Skeletal muscle cell (primary cell): ENCODE measurements around the gene ERCC1.

Experiments used
- DNase-seq: peaks from one replicate; pipeline ENCODE4 v3.0.0-alpha.2; 2010; ENCODE audit warnings: low read depth
- H3K4me3 ChIP-seq: 2 replicates; pipeline ENCODE4 v1.5.1; 2011; ENCODE audit warnings: low read depth, mild to moderate bottlenecking, control low read depth, low read length, moderate library complexity

Gene ERCC1

DNA sequence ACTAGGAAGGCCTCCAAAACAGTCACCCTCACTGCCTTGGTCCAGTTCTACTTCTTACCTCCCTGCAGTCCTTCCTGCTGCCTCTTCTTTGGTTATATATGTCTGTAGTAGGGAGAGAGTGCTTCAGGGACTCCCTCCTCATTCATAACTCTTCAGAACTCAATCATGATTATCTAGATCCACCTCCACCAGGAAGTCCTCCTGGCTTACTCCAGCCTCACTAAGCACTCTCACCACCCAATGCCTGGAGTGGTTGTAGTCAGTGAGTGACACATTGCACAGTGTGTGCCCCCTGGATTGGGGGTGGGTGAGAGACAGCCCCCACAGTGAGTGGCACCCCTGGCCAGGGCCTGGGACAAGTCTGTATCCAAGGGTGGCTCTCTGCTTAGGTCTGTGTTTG, 34.1 kb upstream of the ERCC1 start:
- DNase-seq, result no peak

GRCh38 chr19:45456500-45456815, 32.7 kb upstream of the ERCC1 start:
- no peak overlapping the region for H3K4me3 ChIP-seq
- DNase-seq, result no peak

More for the DNA sequence above, 34.1 kb upstream of the ERCC1 start:
- no peak overlapping the region for H3K4me3 ChIP-seq

- DNase-seq, result peak; percentile 96
- peak overlapping the region; percentile 1 for H3K4me3 ChIP-seq
Measured at GRCh38 chr19:45455707-45456499, 32.2 kb upstream of the ERCC1 start.

DNA sequence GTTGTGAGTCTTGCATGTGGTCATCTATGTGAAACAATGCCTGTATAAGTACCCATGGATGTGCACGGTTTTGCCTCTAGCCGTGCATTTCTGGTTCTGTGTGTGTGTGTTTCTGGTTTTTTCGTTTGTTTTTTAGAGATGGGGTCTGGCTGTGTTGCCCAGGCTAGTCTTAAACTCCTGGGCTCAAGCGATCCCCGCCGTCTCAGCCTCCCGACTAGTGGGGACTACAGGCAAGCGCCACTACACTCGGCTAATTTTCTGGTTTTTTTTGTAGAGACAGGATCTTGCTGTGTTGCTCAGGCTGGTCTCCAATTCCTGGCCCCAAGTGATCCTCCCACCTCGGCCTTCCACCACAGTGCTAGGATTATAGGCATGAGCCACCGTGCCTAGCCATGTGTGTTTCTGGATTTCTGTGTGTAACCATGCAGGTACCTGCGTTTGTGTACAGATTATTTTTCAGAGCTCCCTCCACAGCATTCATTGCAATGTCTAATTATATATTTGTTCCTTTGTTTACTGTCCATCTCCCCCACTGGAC, 28.2 kb upstream of the ERCC1 start:
- H3K4me3 ChIP-seq, result no peak overlapping the region
- no peak for DNase-seq

DNA sequence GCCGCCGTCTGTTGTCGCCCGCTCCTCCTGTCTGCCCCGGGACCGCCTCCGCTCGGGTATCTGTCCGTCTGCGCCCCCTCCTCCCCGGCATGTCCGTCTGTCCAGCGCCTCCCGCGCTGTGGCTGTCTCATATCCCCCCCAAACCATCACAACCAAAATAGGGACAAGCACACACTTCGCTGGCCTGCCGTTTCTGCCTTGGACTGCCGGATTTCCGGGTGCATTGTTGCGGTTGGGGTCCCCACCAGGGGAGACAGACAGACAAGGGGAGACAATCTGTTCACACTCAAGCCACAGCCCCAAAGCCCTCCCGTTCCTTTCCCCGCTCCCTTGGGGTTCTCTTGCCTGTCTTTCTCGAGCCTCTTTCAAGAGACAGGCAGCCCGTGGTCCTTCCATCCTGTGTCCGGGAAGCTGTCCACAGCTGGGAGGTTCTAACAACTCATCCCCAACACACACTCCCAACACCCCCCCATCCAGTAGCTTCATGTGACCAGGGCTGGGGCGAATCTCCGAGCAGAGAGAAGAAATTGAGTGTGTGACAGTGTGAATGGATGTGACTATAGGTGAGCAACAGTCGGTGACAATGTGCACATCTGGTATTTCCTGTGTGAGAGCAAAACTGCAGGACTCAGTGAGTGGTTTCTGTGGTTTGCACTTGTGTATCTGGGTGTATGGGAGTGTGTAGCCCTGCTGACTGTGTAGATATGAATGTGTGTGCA, 27.6 kb upstream of the ERCC1 start:
- H3K4me3 ChIP-seq, result peak overlapping the region; percentile 61
- no peak for DNase-seq

- H3K4me3 ChIP-seq, result peak overlapping the region; percentile 61
- DNase-seq, result no peak
Measured at GRCh38 chr19:45450012-45450333, 26.3 kb upstream of the ERCC1 start.

DNA sequence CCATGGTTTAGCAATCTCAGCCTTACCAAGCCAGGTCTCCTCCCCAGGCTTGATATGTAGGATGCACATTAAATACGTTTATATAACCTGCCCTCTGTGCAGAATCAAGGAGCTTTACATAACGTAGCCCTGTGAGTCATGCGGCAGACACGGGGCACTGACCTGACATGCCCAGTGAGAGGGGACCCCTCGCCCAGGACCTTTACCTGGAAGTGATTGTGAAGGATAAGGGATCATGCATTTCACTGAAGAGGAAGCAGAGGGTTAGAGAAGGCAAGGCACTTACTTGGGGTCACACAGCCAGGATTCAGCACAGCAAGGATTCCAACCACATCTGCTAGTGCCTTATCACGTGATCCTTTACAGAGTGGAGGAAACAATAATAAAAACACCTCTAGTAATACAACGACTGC, 25.2 kb upstream of the ERCC1 start:
- DNase-seq, result no peak
- H3K4me3 ChIP-seq, result no peak overlapping the region

DNA sequence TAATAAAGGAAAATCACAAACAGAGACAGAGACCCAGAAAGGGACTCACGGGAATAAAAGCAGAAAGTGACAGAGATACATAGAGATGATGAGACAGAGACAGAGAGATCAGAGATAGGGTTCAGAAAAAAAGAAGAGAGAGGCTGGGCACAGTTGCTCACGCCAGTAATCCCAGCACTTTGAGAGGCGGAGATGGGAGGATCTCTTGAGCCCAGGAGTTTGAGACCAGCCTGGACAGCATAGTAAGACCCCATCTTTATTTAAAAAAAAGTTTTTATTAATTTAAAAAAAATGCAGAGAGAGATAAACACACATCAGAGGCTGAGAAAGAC, 24.7 kb upstream of the ERCC1 start:
- no peak for DNase-seq
- no peak overlapping the region for H3K4me3 ChIP-seq

DNA sequence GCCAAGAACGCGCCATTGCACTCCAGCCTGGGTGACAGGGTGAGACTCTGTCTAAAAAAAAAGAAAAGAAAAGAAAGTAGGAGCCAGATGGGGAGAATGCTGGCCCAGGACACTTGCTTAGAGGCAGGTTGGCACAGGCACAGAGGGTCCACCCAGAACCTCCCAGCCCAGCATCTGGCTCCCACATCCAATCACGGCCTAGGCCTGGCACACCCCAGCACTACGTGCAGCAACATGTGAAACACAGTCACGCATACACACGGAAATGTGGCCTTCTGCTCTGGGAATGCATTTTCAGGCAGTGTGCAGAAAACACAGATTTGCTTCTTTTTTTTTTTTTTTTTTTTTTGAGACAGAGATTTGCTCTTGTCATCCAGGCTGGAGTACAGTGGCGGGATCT, 23.2 kb upstream of the ERCC1 start:
- H3K4me3 ChIP-seq, result no peak overlapping the region
- DNase-seq, result no peak

GRCh38 chr19:45446295-45446694, 22.6 kb upstream of the ERCC1 start:
- H3K4me3 ChIP-seq, result no peak overlapping the region
- no peak for DNase-seq

DNA sequence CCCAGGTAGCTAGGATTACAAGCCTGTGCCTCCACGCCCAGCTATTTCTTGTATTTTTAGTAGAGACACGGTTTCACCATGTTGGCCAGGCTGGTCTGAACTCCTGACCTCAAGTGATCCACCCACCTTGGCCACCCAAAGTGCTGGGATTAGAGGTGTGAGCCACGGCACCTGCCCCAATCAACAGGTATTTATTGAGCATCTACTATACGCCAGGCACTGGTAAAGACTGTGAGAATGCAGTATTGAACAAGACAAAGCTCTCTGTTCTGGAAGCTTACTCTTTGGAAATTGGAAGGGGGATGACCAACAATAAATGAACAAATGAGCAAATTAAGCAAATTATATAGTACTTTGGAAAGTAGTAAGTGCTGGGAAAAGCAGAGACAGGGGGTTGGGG, 21.4 kb upstream of the ERCC1 start:
- H3K4me3 ChIP-seq, result no peak overlapping the region
- DNase-seq, result no peak

DNA sequence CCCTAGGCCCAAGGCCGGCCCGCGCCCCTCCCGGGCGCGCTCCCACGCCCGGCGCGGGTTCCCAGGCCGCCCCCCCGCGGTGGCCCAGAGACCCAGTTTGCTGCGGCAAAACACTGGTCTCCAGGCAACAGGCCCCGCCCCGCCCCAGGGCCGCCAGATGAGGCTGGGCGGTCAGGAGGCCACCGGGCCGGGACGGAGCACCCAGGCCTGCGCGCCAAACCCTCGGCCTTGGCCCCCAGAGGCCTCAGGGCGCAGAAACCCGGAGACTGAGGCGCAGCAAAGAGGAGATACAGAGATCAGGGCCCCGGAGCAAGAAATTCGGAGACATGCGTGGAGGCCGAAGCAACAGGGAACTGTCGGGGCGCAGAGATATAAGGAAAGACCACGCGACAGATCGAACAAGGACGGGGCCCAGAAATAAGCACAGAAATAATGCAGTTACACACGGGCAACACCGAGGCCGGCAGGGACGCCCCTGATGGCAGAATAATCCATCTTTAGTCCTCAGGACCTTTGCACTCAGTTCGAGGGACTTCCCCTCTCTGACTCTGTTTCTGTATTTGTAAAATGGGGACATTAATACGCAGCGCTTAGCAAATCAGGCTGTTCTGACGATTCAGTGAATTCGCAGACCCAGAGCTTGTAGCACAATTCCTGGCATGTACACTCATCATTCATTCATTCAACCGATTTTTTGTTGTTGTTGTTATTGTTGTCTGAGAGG, 20.8 kb upstream of the ERCC1 start:
- DNase-seq, result no peak
- no peak overlapping the region for H3K4me3 ChIP-seq

- DNase-seq, result peak; percentile 36
- peak overlapping the region; percentile 39 for H3K4me3 ChIP-seq
Measured at GRCh38 chr19:45443462-45444317, 20.0 kb upstream of the ERCC1 start.

DNA sequence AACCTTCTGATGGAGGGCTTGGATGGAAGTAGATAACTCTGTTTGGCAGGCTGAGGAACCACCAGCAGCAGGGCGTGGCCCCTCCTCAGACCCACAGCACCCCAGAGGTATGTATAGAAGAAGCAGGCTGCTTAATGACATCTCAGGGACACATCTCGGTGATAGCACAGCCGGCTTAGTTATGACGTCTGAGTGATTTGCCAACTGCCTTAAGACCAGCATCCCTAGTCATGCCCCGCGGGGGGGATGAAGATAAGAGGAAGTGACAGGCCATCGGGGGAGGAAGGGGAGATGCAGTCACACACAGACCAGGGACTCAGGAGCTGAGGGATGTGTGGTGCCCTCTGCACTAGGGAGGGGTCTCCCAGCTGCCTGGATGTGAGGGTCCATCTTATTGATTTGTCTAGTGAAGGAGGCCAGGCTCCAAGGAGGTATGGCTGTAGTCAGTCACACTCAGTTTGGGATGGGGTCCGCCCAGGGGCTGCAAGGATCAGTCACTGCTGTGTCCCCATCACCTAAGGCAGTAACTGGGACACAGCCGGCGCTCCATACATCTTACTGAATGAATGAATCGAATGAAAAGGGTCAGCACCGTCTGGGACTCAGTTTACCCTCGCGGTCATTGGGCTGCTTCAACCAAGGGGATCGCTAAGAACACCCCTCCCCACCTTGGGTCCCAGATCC, 19.2 kb upstream of the ERCC1 start:
- peak overlapping the region; percentile 39 for H3K4me3 ChIP-seq
- DNase-seq, result no peak

GRCh38 chr19:45442408-45442777, 18.7 kb upstream of the ERCC1 start:
- no peak for DNase-seq
- no peak overlapping the region for H3K4me3 ChIP-seq

DNA sequence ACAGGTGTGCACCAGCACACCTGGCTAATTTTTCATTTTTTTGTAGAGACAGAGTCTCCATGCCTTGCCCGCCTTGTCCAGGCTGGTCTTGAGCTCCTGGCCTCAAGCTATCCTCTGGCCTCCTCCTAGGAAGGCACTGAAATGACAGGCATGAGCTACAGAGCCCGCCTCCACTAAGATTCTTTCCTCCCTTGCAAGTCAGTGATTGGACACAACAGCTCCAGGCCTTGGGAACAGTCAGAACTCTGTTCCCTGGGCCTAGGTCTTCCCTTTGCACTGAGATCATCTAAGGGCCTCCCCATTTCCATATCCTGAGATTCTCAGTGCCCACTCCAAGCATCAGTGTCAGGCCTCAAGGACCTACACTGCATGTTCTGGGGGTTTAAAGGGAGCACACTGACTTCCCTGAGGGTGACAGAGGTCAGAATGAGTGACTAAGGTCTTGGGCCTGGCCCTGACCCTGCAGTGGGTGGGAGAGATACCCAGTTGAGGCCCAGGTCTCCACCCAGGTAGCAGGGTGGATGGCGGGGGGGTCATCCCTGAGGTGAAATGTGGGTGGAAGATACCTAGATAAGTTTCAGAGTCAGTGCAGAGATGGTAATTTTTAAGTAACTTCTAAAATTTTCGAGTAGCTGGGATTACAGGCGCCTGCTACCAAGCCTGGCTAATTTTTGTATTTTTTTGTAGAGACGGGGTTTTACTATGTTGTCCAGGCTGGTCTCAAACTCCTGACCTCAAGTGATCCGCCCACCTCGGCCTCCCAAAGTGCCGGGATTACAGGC, 17.3 kb upstream of the ERCC1 start:
- no peak for DNase-seq
- no peak overlapping the region for H3K4me3 ChIP-seq

DNA sequence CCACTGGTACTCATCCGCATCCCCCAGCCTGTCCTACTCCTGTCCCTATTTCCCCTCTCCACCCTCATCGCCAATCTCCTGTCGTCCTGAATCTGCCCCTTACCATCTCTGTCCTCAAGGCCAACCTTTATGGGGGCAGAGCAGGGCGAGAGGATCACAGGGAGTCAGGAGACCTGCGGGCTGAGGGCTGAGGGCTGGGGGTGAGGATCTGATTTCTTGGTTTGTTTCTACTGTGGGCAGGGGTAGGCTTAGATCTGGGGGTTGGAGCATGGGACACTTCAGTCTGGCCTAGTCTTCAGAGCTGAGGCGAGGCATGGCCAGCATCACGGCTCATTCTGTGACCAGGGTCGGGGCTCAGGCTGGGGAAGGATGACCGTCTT, 16.5 kb upstream of the ERCC1 start:
- H3K4me3 ChIP-seq, result peak overlapping the region; percentile 59
- no peak for DNase-seq

GRCh38 chr19:45439569-45440258, 16.0 kb upstream of the ERCC1 start:
- no peak for DNase-seq
- peak overlapping the region; percentile 59 for H3K4me3 ChIP-seq
